Spleen (tissue), 11 donors: Measurements from ENCODE around the gene GDF15. TPM values are rescaled to one million over a fixed set of nuclear protein-coding genes. Genes with fewer than 3 reads are reported as not detected.

ENCODE experiments used
- DNase-seq: peaks from one replicate; pipeline ENCODE4 v3.0.0-alpha.2; 2020
- H3K27ac ChIP-seq, 8 donors: fragments of 200-600 bp; sonication (generic) in 7 of 8; 1 replicate in 4 of 8; 2 replicates in 4 of 8; pipeline versions ENCODE4 v1.5.0 to v1.8.0; 2016 to 2021; ENCODE audit warnings: inconsistent platforms in 4 of 8, mild to moderate bottlenecking in 4 of 8, moderate library complexity in 1 of 8
- H3K27me3 ChIP-seq, 7 donors: fragments of 200-600 bp; sonication (generic) in 6 of 7; replicated peaks in 1 of 7; 1 replicate in 4 of 7; 2 replicates in 3 of 7; pipeline versions ENCODE4 v1.5.0 to v1.8.0; 2016 to 2021; ENCODE audit warnings: inconsistent platforms in 3 of 7, mild to moderate bottlenecking in 1 of 7
- H3K36me3 ChIP-seq, 6 donors: fragments of 200-600 bp; sonication (generic) in 5 of 6; 1 replicate in 4 of 6; 2 replicates in 2 of 6; pipeline versions ENCODE4 v1.5.0 to v1.8.0; 2016 to 2021; ENCODE audit warnings: inconsistent platforms in 2 of 6
- H3K4me1 ChIP-seq, 6 donors: fragments of 200-600 bp; sonication (generic) in 5 of 6; 1 replicate in 3 of 6; 2 replicates in 3 of 6; pipeline versions ENCODE4 v1.5.0 to v1.8.0; 2016 to 2021; ENCODE audit warnings: inconsistent platforms in 3 of 6
- H3K4me3 ChIP-seq, 8 donors: fragments of 200-600 bp; sonication (generic) in 7 of 8; 1 replicate in 4 of 8; 2 replicates in 4 of 8; pipeline versions ENCODE4 v1.5.0 to v1.8.0; 2016 to 2021; ENCODE audit warnings: inconsistent platforms in 4 of 8, mild to moderate bottlenecking in 4 of 8, moderate library complexity in 2 of 8
- H3K9me3 ChIP-seq, 8 donors: fragments of 200-600 bp; sonication (generic) in 7 of 8; 1 replicate in 4 of 8; 2 replicates in 4 of 8; pipeline versions ENCODE4 v1.5.0 to v1.8.0; 2016 to 2021; ENCODE audit warnings: inconsistent platforms in 4 of 8
- CTCF ChIP-seq, 11 experiments: fragments of 200-600 bp in 7 of 11; fragments of 450-650 bp in 4 of 11; sonication (generic) in 4 of 11; IDR thresholded peaks in 8 of 11; conservative IDR thresholded peaks in 3 of 11; 1 replicate in 7 of 11; 2 replicates in 4 of 11; pipeline versions ENCODE4 v1.4.0 to v1.8.0; 2016 to 2021; ENCODE audit warnings: antibody characterized with exemption in 11 of 11, inconsistent platforms in 4 of 11, mild to moderate bottlenecking in 1 of 11
- POLR2A ChIP-seq, 3 donors: fragments of 450-650 bp; IDR thresholded peaks; one replicate each; pipeline ENCODE4 v1.5.1; 2017; ENCODE audit warnings: antibody characterized with exemption in 3 of 3, mild to moderate bottlenecking in 1 of 3
- POLR2AphosphoS5 ChIP-seq, 3 donors: sonication (generic); formaldehyde crosslinking; IDR thresholded peaks; one replicate each; pipeline ENCODE4 v1.5.1; 2017; ENCODE audit warnings: antibody characterized with exemption in 3 of 3
- WGBS, 5 donors: extraction: QIAGEN DNeasy Blood & Tissue Kit in 3 of 5; methylation state at CpG; one replicate each; pipeline versions ENCODE4 v1.1.5 to v1.1.7; 2013 to 2018; 5-methylcytosine and 5-hydroxymethylcytosine counted together
- intact Hi-C: fragments of 100-400 bp; cut with DNase I; formaldehyde crosslinking; loops from one replicate; pipeline ENCODE4 v1.15.0; 2023; ENCODE audit warnings: low total_unique reads
- polyA plus RNA-seq, 3 donors: library from polyadenylated mRNA; stranded (reverse); fragments of 200-250 nt; gene quantifications; one replicate each; pipeline ENCODE4 v1.2.1, GENCODE V29; 2013
- total RNA-seq, 7 donors: library from RNA; depleted of rRNA in 3 of 7; stranded (reverse); fragments of >200 nt in 3 of 7; fragmentation: NEBNext Ultra II Directional in 4 of 7; extraction: Animal tissue kit (Norgen Biotek cat#: 25700) in 4 of 7; gene quantifications; one replicate each; pipeline versions ENCODE4 v1.1.0 to v1.2.1, GENCODE V29; 2016 to 2021
- donor health status: healthy with polysubstance abuse.
- donor health status: DM: no; HTN: no; CAD: no; lungs with moderate emphysema.
- donor health status: DM: no; HTN: no; CAD: no.
- donor health status: Bipolar disorder and iron deficiency.
- donor health status: healthy.
- donor health status: DM: no; HTN: no; CAD: no.
- donor health status: DM: yes; HTN: yes; CAD: no.

Gene GDF15
- total and polyA plus RNA-seq, 10 donors, result 0.77 to 34.3 (median 4.3) TPM

- Histone ChIP-seq H3K4me1 (peaks cover 34 to 99% (median 60%) of the 10 kb centered on the region in 6 donors), H3K27me3 (peaks cover 0 to 24% (median 0%) of the 10 kb centered on the region in 7 donors)
Observed at GRCh38 chr19:18389726-18390064, 3.7 kb downstream of the GDF15 start.

GRCh38 chr19:18390065-18390907 lies 4.3 kb downstream of the GDF15 start:
- Histone ChIP-seq H3K27ac (peak overlapping the region in 4 of 8 donors; percentile 8 to 83 (median 22)), H3K9me3 (peaks cover 0 to 5% (median 0%) of the 10 kb centered on the region in 8 donors), H3K36me3 (peaks cover 0 to 46% (median 6%) of the 10 kb centered on the region in 6 donors), H3K4me3 (no peak overlapping the region), H3K4me1 (peaks cover 34 to 100% (median 63%) of the 10 kb centered on the region in 6 donors), H3K27me3 (peaks cover 0 to 18% (median 0%) of the 10 kb centered on the region in 7 donors)
- no peak for DNase-seq
- TF ChIP-seq POLR2A (IDR thresholded peaks at IDR 0.05) (no peak), POLR2AphosphoS5 (IDR thresholded peaks at IDR 0.05) (no peak), CTCF (IDR thresholded peaks at IDR 0.05 in 8 of 11, conservative IDR thresholded peaks at IDR 0.05 in 3 of 11) (no peak)
- intact Hi-C loops, result no loop called here
- WGBS, 5 donors, result 79 to 97% (median 87%) methylated on average over 6 of the region's 6 CpGs

More at GRCh38 chr19:18389726-18390064, 3.7 kb downstream of the GDF15 start:
- TF ChIP-seq POLR2A (IDR thresholded peaks at IDR 0.05) (no peak), CTCF (IDR thresholded peaks at IDR 0.05 in 8 of 11, conservative IDR thresholded peaks at IDR 0.05 in 3 of 11) (no peak), POLR2AphosphoS5 (IDR thresholded peaks at IDR 0.05) (no peak)
- H3K27ac ChIP-seq, result peak overlapping the region in 4 of 8 donors; percentile 8 to 83 (median 54)
- peaks cover 0 to 5% (median 0%) of the 10 kb centered on the region in 8 donors for H3K9me3 ChIP-seq
- H3K4me3 ChIP-seq, result no peak overlapping the region
- intact Hi-C loops, result no loop called here
- no peak for DNase-seq
- peaks cover 0 to 40% (median 6%) of the 10 kb centered on the region in 6 donors for H3K36me3 ChIP-seq

- H3K4me1 ChIP-seq, result peaks cover 27 to 100% (median 67%) of the 10 kb centered on the region in 6 donors
- intact Hi-C loops, result no loop called here
- peak overlapping the region in 1 of 8 donors; percentile 70 for H3K4me3 ChIP-seq
- WGBS, 5 donors, result 79 to 83% (median 80%) methylated on average over 4 to 9 of the region's 9 CpGs
- peaks cover 0 to 58% (median 6%) of the 10 kb centered on the region in 6 donors for H3K36me3 ChIP-seq
- no peak for DNase-seq
- TF ChIP-seq POLR2AphosphoS5 (IDR thresholded peaks at IDR 0.05) (no peak), CTCF (IDR thresholded peaks at IDR 0.05 in 8 of 11, conservative IDR thresholded peaks at IDR 0.05 in 3 of 11) (no peak), POLR2A (IDR thresholded peaks at IDR 0.05) (no peak)
- peaks cover 0 to 5% (median 0%) of the 10 kb centered on the region in 8 donors for H3K9me3 ChIP-seq
- H3K27ac ChIP-seq, result peak overlapping the region in 6 of 8 donors; percentile 84 to 92 (median 90)
- H3K27me3 ChIP-seq, result peaks cover 0 to 12% (median 0%) of the 10 kb centered on the region in 7 donors
Observed at GRCh38 chr19:18391509-18392075, 5.6 kb downstream of the GDF15 start.

GRCh38 chr19:18392417-18392816 lies 6.5 kb downstream of the GDF15 start:
- Histone ChIP-seq H3K36me3 (peaks cover 0 to 58% (median 6%) of the 10 kb centered on the region in 6 donors), H3K4me1 (peaks cover 29 to 100% (median 68%) of the 10 kb centered on the region in 6 donors), H3K9me3 (peaks cover 0 to 5% (median 0%) of the 10 kb centered on the region in 8 donors), H3K27ac (peak overlapping the region; percentile 48 to 92 (median 89)), H3K27me3 (peaks cover 0 to 14% (median 0%) of the 10 kb centered on the region in 7 donors), H3K4me3 (peak overlapping the region in 7 of 8 donors; percentile 7 to 70 (median 58))
- TF ChIP-seq POLR2AphosphoS5 (IDR thresholded peaks at IDR 0.05) (peak; percentile 26 to 83 (median 67)), POLR2A (IDR thresholded peaks at IDR 0.05) (no peak), CTCF (IDR thresholded peaks at IDR 0.05 in 8 of 11, conservative IDR thresholded peaks at IDR 0.05 in 3 of 11) (no peak)
- intact Hi-C loops, result no loop called here
- WGBS, 5 donors, result 10 to 31% (median 14%) methylated on average over 11 of the region's 11 CpGs
- DNase-seq, result peak; percentile 90
